Mesodermal cell (in vitro differentiated cells): ENCODE measurements around the gene RAB27A.
"Not testable (repeated sequence)": the region's sequence is repeated elsewhere in the genome, so short reads cannot be mapped to it uniquely, and the experiment has no call there.

ENCODE experiments used
- H3K27ac ChIP-seq: 2 replicates; pipeline ENCODE4 v1.7.0; 2013; ENCODE audit warnings: mild to moderate bottlenecking, low read depth, low read length, moderate library complexity; ENCODE audit not compliant: severe bottlenecking
- H3K36me3 ChIP-seq: 2 replicates; pipeline ENCODE4 v1.7.1; 2013; ENCODE audit warnings: mild to moderate bottlenecking, low read length, moderate library complexity; ENCODE audit not compliant: control insufficient read depth, insufficient read depth
- H3K4me1 ChIP-seq: one replicate; pipeline ENCODE4 v1.7.1; 2013; ENCODE audit warnings: mild to moderate bottlenecking, low read length; ENCODE audit not compliant: insufficient read depth, control insufficient read depth, poor library complexity, severe bottlenecking
- H3K4me3 ChIP-seq: 2 replicates; pipeline ENCODE4 v1.7.0; 2013; ENCODE audit warnings: low read length, control low read depth, mild to moderate bottlenecking; ENCODE audit not compliant: insufficient read depth, poor library complexity, severe bottlenecking; ENCODE audit errors: extremely low read depth
- H3K9me3 ChIP-seq: 2 replicates; pipeline ENCODE4 v1.7.1; 2013; ENCODE audit warnings: mild to moderate bottlenecking, low read length, moderate library complexity; ENCODE audit not compliant: control insufficient read depth
- WGBS, 2 experiments: methylation state at CpG; one replicate each; pipeline ENCODE4 v1.1.5; 2013; ENCODE audit warnings: missing lambda C conversion rate in 2 of 2; ENCODE audit not compliant: insufficient coverage in 2 of 2; 5-methylcytosine and 5-hydroxymethylcytosine counted together

Gene RAB27A

GRCh38 chr15:55302801-55303200 lies 13.2 kb upstream of the RAB27A start:
- H3K9me3 ChIP-seq, H3K27ac ChIP-seq, H3K36me3 ChIP-seq, H3K4me1 ChIP-seq, H3K4me3 ChIP-seq: not testable (repeated sequence)
- WGBS, 2 experiments: no CpG with 5 or more reads among the region's 32 CpGs

GRCh38 chr15:55297315-55297714 lies 7.7 kb upstream of the RAB27A start:
- no peaks in the 10 kb centered on the region for H3K9me3 ChIP-seq
- no peaks in the 10 kb centered on the region for H3K36me3 ChIP-seq
- H3K27ac ChIP-seq: no peak overlapping the region
- H3K4me1 ChIP-seq: no peaks in the 10 kb centered on the region
- H3K4me3 ChIP-seq: no peak overlapping the region

GRCh38 chr15:55290528-55291057 lies 980 bp upstream of the RAB27A start:
- Histone ChIP-seq H3K9me3 (no peaks in the 10 kb centered on the region), H3K4me1 (no peaks in the 10 kb centered on the region), H3K27ac (peak overlapping the region; percentile 62), H3K36me3 (no peaks in the 10 kb centered on the region), H3K4me3 (peak overlapping the region; percentile 76)
- WGBS, 2 experiments: 17 to 29% methylated on average over 14 to 17 of the region's 17 CpGs

- Histone ChIP-seq H3K4me1 (no peaks in the 10 kb centered on the region), H3K9me3 (no peaks in the 10 kb centered on the region), H3K27ac (no peak overlapping the region), H3K4me3 (peak overlapping the region; percentile 76), H3K36me3 (no peaks in the 10 kb centered on the region)
- 4 to 13% methylated on average over 13 to 30 of the region's 37 CpGs for WGBS, 2 experiments
Measured at GRCh38 chr15:55289011-55289745, 435 bp downstream of the RAB27A start.

- WGBS, 2 experiments: 73 to 79% methylated on average over 2 of the region's 8 CpGs
- Histone ChIP-seq H3K36me3 (no peaks in the 10 kb centered on the region), H3K4me3 (no peak overlapping the region), H3K27ac (no peak overlapping the region), H3K9me3 (no peaks in the 10 kb centered on the region), H3K4me1 (no peaks in the 10 kb centered on the region)
Measured at GRCh38 chr15:55288006-55288717, 1.5 kb downstream of the RAB27A start.

- not testable (repeated sequence) for H3K27ac ChIP-seq, H3K4me3 ChIP-seq, H3K9me3 ChIP-seq, H3K4me1 ChIP-seq, H3K36me3 ChIP-seq
- 96 to 98% methylated on average over 6 to 9 of the region's 10 CpGs for WGBS, 2 experiments
Measured at GRCh38 chr15:55286442-55287189, 3.0 kb downstream of the RAB27A start.

GRCh38 chr15:55284426-55284825 lies 5.2 kb downstream of the RAB27A start:
- no peak overlapping the region for H3K4me3 ChIP-seq

GRCh38 chr15:55283379-55284147 lies 6.0 kb downstream of the RAB27A start:
- Histone ChIP-seq H3K4me3 (no peak overlapping the region), H3K9me3 (no peaks in the 10 kb centered on the region), H3K27ac (no peak overlapping the region), H3K4me1 (peaks cover 8% of the 10 kb centered on the region), H3K36me3 (no peaks in the 10 kb centered on the region)
- WGBS, 2 experiments: 93 to 100% methylated on average over 2 of the region's 6 CpGs

More at GRCh38 chr15:55284426-55284825, 5.2 kb downstream of the RAB27A start:
- Histone ChIP-seq H3K27ac (no peak overlapping the region), H3K4me1 (peaks cover 8% of the 10 kb centered on the region), H3K36me3 (no peaks in the 10 kb centered on the region), H3K9me3 (no peaks in the 10 kb centered on the region)
- 100% methylated on average over 1 of the region's 1 CpG; no CpG with 5 or more reads in 1 of the 2 experiments for WGBS, 2 experiments

GRCh38 chr15:55282284-55282833 lies 7.3 kb downstream of the RAB27A start:
- peaks cover 8% of the 10 kb centered on the region for H3K4me1 ChIP-seq
- no peak overlapping the region for H3K4me3 ChIP-seq
- no peaks in the 10 kb centered on the region for H3K9me3 ChIP-seq
- H3K27ac ChIP-seq: no peak overlapping the region
- no peaks in the 10 kb centered on the region for H3K36me3 ChIP-seq
- 80 to 84% methylated on average over 4 to 5 of the region's 5 CpGs for WGBS, 2 experiments
